Stimulated activated CD8-positive, alpha-beta memory T cell treated with anti-CD3 and anti-CD28 coated beads, Interleukin-12 subunit alpha, Interleukin-12 subunit beta, amount 100 ng/mL, for 24 hours (primary cell): ENCODE data around the gene RNF157.
A peak's percentile ranks its signal among the peaks of the same experiment; 100 is the strongest.
"Not testable (repeated sequence)": the region's sequence is repeated elsewhere in the genome, so short reads cannot be mapped to it uniquely, and the experiment has no call there.

Experiments used
- DNase-seq: peaks from one replicate; pipeline ENCODE4 v3.0.0-alpha.2; 2020; ENCODE audit errors: extremely low read depth

Gene RNF157

GRCh38 chr17:76189741-76190140 lies 50.6 kb downstream of the RNF157 start:
- DNase-seq: no peak

DNA sequence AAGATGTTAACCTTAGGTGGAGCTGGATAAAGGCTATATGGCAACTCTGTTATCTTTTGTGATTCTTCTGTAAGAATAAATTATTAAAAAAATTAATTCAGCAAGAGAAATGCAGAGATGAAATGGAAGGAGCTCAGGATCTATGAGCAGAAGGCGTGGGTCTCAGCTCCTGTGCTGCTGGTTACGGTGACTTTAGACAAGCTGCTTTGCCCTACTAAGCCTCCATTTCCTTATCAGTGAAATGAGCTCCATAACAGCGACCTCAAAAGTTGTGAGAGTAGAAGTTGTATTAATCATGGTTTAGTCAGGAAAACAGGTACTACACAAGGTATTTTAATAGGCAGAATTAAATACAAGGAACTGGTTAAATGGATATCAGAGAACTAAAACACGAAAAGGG lies 51.0 kb downstream of the RNF157 start:
- no peak for DNase-seq

- no peak for DNase-seq
Observed at GRCh38 chr17:76188213-76189016, 51.9 kb downstream of the RNF157 start.

DNA sequence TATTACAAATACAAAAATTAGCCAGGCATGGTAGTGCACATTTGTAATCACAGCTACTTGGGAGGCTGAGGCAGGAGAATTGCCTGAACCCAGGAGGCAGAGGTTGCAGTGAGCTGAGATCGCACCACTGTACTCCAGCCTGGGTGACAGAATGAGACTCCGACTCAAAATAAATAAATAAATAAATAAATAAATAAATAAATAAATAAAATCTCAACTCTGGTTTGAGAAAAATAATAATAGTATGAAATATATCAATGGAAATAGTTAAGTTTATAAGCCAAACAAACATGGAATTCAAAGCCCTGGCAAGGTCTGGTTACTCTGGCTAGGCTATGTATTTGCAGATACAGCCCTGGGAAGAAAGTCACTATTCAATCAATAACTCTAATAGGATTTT lies 53.5 kb downstream of the RNF157 start:
- DNase-seq: not testable (repeated sequence)

DNA sequence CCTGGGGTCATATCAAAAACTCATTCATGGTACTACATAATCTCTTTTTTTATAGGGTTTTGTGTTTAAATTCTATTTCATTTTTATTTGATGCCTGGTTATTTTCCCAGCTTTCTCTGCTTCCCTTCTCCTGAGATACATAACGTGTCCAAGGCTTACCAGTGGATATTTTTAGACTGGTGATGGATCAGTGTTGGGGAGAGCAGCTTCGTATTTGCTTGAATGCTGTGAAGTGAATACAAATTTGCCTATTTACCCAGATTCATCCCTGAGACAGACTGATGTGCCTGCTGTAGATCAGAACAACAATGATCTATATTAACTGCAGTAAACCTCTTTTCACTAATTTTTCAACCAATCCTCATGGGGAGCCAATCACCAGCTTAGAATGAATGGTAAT lies 56.0 kb downstream of the RNF157 start:
- no peak for DNase-seq

GRCh38 chr17:76182016-76182764 lies 58.1 kb downstream of the RNF157 start:
- peak; percentile 76 for DNase-seq

DNA sequence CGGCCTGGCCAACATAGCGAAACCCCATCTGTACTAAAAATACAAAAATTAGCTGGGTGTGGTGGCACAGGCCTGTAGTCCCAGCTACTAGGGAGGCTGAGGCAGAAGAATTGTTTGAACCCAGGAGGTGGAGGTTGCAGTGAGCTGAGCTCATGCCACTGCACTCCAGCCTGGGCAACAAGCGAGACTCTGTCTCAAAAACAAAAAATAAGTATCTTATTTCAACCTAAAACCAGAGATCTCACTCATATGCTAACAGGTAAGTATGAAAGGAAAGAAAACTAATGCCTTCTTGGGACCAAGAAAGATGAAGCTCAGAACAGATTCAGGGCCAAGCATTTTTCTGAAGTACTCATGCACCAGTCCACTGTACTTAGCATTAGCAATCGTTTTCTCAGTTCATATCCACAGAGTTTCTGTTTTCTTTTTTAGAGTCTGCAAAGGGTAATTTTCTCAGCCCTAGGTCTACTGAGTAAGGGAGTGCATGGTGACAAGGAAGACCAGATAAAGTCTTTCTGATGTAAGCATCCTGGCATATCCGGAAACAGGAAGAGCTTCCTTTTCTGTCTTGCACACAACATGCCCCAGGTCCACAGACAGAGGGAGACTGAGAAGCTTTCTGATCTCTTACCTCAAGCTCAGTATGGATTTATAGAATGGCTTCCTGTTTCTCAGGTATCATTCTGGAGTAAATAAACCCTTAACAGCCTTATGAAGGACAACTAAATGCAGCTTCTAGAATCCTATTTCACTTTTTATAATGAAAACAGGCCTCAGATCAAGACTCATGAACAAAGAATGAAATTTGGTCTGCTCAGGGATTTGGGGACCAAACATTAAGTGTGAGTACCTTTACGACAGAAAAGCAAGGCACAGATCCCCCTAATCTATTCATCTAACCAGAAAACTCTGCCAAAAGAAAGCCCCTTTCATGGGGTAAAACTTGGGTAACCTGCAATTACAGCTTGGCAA lies 60.5 kb downstream of the RNF157 start:
- no peak for DNase-seq

DNA sequence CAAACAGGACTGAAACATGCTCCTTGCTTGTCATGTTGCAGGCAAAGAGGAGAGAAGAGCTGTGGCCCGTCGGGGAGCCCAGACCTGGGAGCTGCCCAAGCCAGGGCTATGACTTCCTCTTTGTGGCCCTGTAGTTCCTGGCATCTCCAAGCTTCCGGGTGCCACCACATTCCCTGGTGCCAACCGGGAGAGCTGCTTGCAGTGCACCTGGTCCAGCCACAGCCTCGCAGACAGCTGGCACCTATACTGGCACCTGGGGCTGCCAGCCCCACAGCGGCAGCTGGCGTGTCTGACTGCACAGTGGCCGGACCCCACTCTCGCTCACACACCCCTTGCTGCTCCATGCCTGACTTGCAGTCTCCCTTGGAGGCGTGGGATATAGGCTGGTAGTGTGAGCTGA lies 62.2 kb downstream of the RNF157 start:
- no peak for DNase-seq

- DNase-seq: no peak
Observed at GRCh38 chr17:76176701-76177574, 63.4 kb downstream of the RNF157 start.

- DNase-seq: no peak
Observed at GRCh38 chr17:76174037-76174436, 66.3 kb downstream of the RNF157 start.

- DNase-seq: no peak
Observed at GRCh38 chr17:76173474-76173873, 66.8 kb downstream of the RNF157 start.

DNA sequence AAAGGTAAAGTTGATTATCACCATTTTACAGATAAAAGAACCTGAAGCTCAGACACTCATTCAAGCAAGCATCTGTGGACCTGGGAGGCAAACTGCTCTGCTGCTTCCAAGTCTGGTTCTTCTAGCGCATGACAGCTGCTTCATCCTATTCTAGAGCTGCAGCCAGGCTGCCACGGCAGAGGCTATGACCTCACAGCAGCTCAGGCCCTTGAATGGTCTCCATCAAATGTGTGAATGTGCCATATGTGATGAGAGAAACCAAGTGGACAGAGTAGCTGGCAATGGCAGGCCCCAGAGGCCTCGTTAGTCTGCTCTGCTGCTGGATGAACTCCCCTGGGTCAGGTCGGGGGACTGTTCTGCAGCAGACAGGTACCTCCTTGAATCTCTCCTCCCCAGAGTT lies 68.6 kb downstream of the RNF157 start:
- no peak for DNase-seq

DNA sequence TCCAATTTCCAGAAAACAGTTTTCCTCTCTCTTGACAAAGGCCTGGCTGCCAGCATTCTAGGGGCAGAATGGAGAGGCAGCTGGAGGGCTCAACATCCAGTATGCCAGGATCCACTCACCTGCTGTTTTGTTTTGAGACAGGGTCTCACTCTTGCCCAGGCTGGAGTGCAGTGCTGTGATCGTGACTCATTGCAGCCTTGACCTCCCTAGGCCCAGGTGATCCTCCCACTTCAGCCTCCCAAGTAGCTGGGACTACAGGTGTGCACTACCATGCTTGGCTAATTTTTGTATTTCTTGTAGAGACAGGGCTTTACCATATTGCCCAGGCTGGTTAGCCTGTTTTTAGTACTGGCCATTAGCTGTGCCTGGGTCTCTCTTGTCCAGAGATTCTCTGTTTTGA lies 70.2 kb downstream of the RNF157 start:
- DNase-seq: no peak

- DNase-seq: no peak
Observed at GRCh38 chr17:76166906-76167305, 73.4 kb downstream of the RNF157 start.

GRCh38 chr17:76166168-76166567 lies 74.1 kb downstream of the RNF157 start:
- no peak for DNase-seq

GRCh38 chr17:76164331-76164730 lies 76.0 kb downstream of the RNF157 start:
- no peak for DNase-seq

DNA sequence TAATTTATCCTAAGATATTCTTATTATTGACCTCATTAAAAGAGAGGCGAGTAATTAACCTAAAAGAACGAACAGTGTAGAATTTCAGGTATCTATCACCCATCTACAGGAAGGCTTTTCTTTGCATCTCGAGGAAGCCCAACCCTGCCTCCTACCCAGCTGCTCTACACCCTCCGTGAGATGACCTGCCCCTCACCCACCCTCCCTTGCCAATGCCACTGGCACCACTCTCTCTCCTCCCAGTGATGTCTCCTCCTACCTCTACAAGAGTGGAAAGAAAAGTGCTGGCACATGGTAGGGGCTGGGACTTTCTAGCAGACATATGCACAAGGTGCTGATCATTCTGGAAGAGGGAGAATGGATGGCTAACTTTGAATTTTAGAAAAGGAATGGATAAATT lies 76.4 kb downstream of the RNF157 start:
- no peak for DNase-seq

GRCh38 chr17:76161619-76162266 lies 78.5 kb downstream of the RNF157 start:
- no peak for DNase-seq

- no peak for DNase-seq
Observed at GRCh38 chr17:76160896-76161528, 79.3 kb downstream of the RNF157 start.

DNA sequence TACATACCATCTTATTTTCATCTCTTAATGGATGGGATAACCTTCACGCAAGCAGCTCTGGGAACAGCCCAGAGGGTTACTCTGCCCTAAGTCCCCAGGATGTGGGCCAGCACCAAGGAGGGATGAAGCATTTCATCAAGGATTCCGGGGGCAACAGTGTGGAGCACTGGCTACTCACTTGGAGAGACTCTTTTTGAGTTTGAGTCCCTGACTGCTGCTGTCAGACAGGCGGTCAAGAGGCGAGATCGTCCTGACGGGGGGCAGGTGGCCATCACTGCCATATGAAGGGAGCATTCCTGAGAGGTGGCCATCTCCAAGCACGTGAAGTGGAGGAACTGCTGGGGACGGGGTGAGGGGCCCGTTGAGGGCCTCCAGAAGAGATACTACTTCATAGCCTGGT lies 81.1 kb downstream of the RNF157 start:
- no peak for DNase-seq
